Right renal pelvis (tissue), 4 donors: ENCODE measurements around the gene DNAAF3. TPM values are rescaled to one million over a fixed set of nuclear protein-coding genes. Genes with fewer than 3 reads are reported as not detected.
"Not testable (repeated sequence)": the region's sequence is repeated elsewhere in the genome, so short reads cannot be mapped to it uniquely, and the experiment has no call there.

ENCODE experiments used
- DNase-seq, 4 donors: peaks; one replicate each; pipeline ENCODE4 v3.0.0-alpha.2; 2013; ENCODE audit warnings: low read depth in 4 of 4, low spot score in 3 of 4, missing footprints in 1 of 4
- polyA plus RNA-seq, 4 donors: library from polyadenylated mRNA; unstranded; fragments of 120-200 nt; gene quantifications; one replicate each; pipeline ENCODE4 v1.2.1, GENCODE V29; 2013; ENCODE audit not compliant: insufficient read length in 4 of 4

Gene DNAAF3
- polyA plus RNA-seq, 4 donors, result 8.1 to 10.9 (median 8.3) TPM

DNA sequence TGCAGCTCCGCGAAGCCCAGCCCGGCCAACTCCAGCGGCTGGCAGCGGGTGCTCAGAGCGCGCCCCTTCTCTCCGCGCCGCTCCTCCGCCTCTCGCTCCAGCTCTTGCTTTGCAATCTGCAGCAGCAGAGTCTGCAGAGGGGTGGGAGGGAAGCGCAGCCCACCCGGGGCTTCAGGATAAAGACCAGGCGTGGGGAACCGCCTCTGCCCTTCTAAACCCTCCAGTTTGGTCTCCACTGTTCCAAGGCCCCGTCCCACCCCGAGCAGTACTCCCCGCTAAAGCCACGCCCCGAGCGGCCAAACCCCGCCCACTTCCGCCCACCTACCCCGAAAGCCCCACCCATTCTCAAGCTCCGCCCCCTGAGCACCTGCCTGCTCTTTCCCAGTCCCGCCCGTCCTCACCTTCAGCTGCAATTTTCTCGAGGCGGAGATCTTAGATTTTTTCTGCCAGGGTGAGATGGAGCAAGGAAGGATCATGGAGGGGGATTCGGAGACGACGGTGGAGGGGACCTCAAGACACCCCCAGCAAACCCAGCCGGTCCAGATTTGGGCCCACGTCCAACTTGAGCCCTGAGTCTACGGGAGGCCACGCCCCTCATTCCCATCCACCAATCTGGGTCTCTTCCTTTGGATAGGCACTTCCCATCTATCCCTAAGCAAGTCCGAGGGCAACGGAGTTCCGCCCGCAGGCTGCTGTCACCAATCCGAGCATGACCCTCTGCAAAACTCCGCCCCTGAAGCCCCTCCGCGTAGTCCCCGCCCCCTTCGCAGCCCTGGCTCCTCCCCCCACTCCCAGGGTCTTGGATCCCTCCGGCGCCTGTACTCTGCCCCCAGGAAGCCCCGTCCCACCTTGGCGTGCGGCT lies 10.0 kb downstream of the DNAAF3 start:
- DNase-seq, result no peak

DNA sequence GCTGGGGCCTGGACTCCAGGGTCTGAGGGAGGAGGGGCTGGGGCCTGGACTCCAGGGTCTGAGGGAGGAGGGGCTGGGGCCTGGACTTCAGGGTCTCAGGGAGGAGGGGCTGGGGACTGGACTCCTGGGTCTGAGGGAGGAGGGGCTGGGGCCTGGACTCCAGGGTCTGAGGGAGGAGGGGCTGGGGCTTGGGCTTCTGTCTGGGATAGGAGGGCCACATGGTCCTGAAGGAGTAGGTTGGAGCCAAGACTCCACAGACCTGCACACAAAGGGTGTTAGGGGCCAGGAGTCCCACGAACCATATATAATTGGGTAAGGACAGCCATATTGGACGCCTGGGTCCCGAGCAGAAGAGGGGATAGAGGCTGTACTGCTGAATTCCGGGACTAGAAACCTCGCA lies 10.6 kb downstream of the DNAAF3 start:
- not testable (repeated sequence) for DNase-seq

DNA sequence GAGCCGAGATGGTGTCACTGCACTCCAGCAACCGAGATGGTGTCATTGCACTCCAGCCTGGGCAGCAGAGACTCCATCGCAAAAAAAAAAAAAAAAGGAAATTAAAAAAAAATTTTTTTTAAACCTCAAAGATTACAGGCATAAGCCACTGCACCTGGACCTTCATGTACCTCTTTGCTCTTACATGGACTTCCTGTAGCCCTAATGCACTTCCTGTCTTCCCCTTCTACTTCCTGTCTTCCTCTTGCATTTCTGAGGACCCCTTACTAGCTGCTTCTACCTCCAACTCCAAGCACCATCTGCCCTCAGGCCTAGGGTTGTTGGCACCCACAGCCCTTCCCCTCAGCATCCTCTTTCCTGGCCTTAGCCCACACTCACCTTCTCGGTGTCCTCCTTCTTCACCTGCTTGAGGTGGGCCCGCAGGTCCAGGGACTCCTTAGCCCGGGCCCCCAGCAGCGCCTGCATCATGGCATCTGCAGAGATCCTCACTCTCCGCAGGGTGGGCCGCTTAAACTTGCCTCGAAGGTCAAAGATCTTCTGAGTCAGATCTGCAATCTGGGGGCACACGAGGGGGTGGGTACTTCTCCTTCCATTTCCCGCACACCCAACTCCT lies 12.7 kb downstream of the DNAAF3 start:
- no peak for DNase-seq

DNA sequence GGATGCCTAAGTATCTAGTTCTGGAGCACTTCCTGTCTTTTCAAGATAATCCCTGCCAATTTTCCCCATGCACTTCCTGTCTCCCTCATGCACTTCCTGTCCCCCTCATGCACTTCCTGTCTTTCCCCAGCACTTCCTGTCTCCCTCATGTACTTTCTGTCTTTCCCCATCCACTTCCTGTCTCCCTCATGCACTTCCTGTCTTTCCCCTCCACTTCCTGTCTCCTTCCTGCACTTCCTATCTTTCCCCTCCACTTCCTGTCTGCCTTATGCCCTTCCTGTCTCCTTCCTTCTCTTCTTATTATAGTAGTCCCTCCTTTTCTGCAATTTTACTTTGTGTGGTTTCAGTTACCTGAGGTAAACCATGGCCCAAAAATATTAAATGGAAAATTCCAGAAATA lies 14.4 kb downstream of the DNAAF3 start:
- DNase-seq, result no peak

- no peak for DNase-seq
These were observed 17.1 kb downstream of the DNAAF3 start, which contains the start of gene TNNT1 for GRCh38 chr19:55149078-55150003. Gene TNNT1, minus strand, starts transcription at chr19:55149206. Its CDS starts 2,049 bp downstream, at chr19:55147157.

DNA sequence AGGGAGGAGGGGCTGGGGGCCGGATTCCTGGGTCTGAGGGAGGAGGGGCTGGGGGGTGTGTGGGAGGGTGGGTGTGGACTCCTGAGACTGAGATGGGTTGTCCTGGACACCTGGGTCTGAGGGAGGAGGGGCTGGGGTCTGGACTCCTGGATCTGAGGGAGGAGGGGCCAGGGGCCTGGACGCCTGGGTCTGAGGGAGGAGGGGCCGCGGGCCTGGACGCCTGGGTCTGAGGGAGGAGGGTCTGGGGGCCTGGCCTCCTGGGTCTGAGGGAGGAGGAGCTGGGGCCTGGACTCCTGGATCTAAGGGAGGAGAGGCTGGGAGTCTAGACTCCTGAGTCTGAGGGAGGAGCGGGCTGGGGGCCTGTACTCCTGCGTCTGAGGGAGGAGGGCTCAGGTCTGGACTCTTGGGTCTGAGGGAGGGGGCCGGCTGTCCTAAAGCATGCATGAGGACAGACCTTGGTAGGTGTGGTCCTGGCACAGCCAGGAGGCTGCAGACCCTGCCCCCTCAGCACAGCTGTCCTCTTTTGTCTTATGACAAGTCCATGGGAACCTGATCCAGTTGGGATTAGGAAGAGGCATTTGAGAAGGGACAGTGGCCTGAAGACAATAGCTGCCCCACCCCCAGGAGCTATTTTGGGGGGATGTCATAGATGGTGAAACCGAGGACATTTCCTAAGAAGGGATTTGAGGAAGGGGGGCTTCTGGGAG lies 18.7 kb downstream of the DNAAF3 start:
- DNase-seq, result no peak

DNA sequence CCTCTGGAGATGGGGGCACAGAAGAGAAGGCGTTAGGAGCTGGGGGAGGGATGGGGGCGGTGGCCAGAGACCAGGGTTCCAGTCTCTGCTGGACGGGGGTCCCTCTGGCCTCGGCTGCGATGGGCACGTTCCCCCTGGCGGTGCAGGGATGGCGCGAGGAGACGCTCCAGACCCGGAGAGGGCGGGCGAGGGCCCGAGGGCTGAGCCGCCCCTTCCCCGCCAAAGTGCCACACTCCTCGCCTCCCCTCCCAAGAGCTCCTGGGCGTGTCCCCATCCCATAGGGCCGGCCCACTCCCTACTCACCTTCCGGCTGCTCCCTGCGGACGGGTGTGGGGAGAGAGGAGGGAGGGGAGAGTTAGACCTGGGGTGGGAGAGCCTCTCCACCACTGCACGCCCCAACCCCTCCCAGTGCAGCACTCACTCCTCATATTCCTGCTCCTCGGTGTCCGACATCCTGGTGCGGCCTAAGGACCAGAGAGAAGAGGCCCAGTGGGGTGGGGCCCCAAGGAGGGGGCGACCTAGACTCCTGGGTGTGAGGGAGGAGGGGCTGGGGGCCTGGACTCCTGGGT lies 19.6 kb downstream of the DNAAF3 start:
- no peak for DNase-seq

DNA sequence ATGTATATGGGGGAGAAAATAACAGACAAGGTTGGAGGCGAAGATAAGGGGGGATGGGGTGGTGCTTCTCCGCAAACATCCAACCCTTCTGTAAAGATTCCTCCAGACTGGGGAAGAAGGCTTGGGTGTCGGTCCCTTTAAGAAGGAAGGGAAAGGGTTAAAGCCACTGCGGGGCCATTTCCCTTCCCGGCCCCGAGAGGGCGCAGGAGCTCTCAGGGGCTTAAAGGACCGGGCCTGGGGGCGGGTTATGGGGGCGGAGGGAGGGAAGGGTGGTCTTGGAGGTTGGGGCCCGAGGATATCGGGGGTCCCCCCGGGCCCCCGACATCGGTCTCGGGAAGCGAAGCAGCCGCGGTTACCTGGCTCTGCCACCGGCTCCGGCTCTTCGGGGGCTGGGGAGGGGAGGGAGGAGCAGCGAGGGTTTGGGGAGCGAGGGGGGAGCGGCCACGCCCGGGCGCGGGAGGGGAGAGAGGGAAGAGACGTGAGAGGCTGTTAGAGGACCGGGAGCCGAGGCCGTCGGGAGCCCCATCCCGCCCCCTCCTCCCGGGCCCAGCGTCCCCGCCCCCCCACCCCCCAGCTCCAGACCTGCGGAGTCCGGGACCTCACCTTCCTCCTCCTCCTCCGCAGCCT lies 20.2 kb downstream of the DNAAF3 start:
- DNase-seq, result no peak

- DNase-seq, result no peak
These were observed 21.2 kb downstream of the DNAAF3 start for GRCh38 chr19:55145232-55145631.

GRCh38 chr19:55141696-55142095 lies 24.7 kb downstream of the DNAAF3 start:
- DNase-seq, result no peak

DNA sequence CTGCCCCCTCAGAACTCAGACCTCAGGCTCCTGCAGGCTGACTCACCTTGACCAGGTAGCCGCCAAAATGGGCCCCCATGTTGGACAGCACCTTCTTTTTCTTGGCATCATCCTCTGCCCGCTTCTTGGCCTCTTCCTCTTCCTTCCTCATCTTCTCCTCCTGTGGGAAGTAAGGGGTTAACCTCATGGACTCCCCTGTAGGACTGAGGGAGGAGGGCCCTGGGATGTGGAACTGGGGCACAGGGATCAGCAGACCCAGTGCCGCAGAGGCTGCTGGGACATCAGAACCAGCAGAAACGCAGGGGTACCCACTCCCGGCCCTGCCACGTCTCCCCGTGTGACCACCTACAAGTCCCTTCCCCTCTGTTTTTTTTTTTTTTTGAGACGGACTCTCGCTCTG lies 28.5 kb downstream of the DNAAF3 start:
- DNase-seq, result no peak

DNA sequence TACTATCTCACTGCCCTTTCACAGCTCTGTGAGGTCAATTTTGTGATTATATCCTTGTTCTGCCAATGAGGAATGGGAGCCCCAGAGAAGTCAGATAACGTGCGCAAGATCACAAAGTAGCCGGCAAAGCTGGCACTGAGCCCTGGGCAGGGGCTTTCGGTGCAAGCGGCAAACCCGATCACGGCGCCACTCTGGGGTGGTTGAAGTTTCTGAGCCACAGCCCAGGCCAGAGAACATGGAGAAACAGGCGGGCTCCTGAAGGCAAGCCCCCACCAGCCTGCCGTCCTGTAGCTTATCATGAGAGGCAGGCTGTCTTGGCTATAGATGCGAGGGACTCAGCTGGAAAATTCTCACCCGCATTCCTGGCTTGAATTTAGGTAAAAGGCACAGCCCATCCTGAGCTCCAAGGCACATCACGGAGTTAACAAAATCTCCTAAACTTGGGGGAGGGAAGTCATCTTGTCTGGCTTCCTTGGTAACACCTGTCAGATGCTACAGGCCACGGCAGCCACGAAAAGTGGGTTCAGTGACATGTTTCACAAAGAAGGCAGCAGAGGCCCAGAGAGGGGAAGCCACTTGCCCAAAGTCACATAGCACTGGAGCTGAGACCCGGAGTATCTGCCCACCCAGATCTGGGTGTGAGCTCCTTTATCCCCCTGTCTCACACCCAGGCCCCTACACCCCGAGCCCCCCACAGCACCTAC lies 29.9 kb downstream of the DNAAF3 start:
- DNase-seq, result no peak

DNA sequence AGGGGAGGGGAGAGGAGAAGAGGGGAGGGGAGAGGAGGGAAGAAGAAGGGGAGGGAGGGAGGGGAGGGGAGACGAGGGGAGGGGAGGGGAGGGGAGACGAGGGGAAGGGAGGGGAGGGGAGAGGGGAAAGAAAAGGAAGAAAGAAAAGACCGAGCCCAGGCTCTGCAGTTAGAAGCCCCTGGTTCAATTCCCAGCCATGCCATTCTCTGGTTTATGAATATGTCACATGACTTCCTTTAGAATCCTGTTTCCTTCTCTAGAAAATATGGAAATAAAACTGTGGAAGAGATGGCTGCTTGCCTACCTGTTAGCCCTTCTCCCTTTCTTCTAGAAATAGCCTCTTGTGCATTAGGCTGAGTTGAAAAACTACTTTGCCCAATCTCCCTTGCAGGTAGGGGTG lies 31.7 kb downstream of the DNAAF3 start:
- no peak for DNase-seq

- no peak for DNase-seq
These were observed 32.6 kb downstream of the DNAAF3 start for GRCh38 chr19:55133639-55134444.

DNA sequence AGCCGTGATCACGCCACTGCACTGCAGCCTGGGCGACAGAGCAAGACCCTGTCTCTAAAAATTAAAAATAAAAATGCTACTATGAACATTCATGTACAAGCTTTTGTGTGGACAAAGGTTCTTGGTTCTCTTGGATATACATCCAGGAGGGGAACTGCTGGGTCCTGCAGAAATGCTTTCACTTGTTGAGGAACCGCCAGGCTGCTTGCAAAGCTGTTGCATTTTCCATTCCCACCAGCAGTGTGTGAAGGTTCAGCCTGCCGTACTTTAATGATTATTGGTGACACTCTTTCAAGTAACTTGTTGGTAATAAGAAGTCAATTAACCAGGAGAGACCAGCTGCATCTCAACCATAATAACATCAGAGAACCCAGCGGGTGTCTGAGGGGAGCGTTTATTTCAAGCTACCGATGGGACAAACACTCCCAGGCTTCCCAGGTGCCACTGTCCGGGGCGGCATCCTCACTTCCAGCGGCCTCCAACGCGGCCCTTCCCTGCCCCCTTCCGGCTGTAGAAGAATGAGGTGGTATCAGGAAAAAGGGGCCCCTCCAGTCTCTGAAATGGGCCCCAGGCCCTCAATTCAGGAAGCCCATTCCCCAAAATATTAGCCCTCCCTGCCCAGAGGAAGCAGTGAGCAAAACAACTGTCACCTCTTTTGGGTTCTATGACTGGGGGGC lies 33.8 kb downstream of the DNAAF3 start:
- no peak for DNase-seq

DNA sequence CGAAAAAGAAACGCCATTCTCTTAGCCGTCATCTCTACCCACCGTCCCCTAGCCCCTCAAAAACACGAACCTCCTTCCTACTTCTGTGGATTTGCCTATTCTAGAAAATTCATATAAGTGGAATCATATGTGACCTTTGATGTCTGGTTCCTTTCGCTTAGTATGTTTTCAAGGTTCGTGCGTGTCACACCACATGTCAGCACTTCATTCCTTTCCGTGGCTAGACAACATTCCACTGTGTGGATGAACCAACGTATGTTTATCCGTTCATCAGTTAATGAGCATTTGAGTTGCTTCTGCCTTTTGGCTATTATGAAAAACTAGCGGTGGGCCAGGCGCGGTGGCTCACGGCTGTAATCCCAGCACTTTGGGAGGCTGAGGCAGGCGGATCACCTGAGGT lies 35.0 kb downstream of the DNAAF3 start:
- DNase-seq, result no peak

DNA sequence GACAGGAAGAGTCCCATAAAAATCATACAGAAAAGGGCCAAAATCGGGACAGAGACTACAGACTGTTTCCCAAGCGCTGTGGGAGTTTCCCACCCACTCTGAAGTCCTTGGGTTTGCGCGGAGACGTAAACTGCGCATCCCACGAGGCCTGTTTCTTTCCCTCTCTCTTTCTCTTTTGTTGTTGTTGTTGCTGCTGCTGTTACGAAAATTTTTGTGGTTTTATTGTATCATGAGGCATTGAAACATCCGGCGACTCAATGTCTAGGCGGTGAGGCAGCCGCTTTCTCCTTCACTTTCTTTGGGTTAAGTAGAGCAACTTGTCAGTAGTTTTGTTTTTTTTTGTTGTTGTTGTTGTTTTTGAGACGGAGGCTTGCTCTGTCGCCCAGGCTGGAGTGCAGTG lies 47.4 kb downstream of the DNAAF3 start:
- DNase-seq, result no peak
